Endothelial cell of umbilical vein (primary cell): Measurements from ENCODE around the gene CNDP1. TPM values are rescaled to one million over a fixed set of nuclear protein-coding genes. Genes with fewer than 3 reads are reported as not detected.

Source experiments
- BruUV-seq: library from RNA; stranded (reverse); fragments of 400-500 nt; replicated peaks from 2 replicates; lab custom pipeline; 2021; lab: Mats Ljungman, UMichigan
- CTCF ChIA-PET: fragments of 300-600, 350-600 bp; sonication (Branson Sonifier 250); formaldehyde crosslinking; loops from one replicate; lab custom pipeline; 2021; ENCODE audit warnings: antibody characterized with exemption, inconsistent platforms; lab: Charles Lee
- POLR2A ChIA-PET: fragments of 300-600, 350-600 bp; sonication (Branson Sonifier 250); formaldehyde crosslinking; loops from one replicate; lab custom pipeline; 2021; ENCODE audit warnings: antibody characterized with exemption, inconsistent platforms; lab: Charles Lee
- DNase-seq: peaks from one replicate; pipeline ENCODE4 v3.0.0-alpha.2; 2011; ENCODE audit warnings: low read depth, low spot score
- FAIRE-seq: peaks from 2 replicates; lab custom pipeline; 2011; peaks lifted over from hg19 to GRCh38; lab: Jason Lieb, UNC
- H2AFZ ChIP-seq: 2 replicates; pipeline ENCODE4 v1.6.0; 2012; ENCODE audit warnings: low read depth, low read length, control low read depth, inconsistent platforms
- H3K27ac ChIP-seq: 2 replicates; pipeline ENCODE4 v1.5.1; 2011; ENCODE audit warnings: low read depth, mild to moderate bottlenecking, control low read depth, low read length, moderate library complexity; ENCODE audit not compliant: insufficient read depth
- H3K27me3 ChIP-seq, 2 experiments: 2 replicates each; pipeline versions ENCODE4 v1.6.0 to v1.6.1; 2011; ENCODE audit warnings: low read length in 2 of 2, mixed read lengths in 1 of 2; ENCODE audit not compliant: control insufficient read depth in 2 of 2, insufficient read depth in 2 of 2
- H3K36me3 ChIP-seq, 2 experiments: 2 replicates in 1 of 2; 3 replicates in 1 of 2; pipeline ENCODE4 v1.5.1; 2011; ENCODE audit warnings: low read length in 2 of 2, mild to moderate bottlenecking in 1 of 2, moderate library complexity in 1 of 2; ENCODE audit not compliant: control insufficient read depth in 2 of 2, insufficient read depth in 2 of 2; ENCODE audit errors: extremely low read depth in 1 of 2
- H3K4me1 ChIP-seq: 3 replicates; pipeline ENCODE4 v1.5.1; 2011; ENCODE audit warnings: mild to moderate bottlenecking, low read length; ENCODE audit not compliant: control insufficient read depth, insufficient read depth; ENCODE audit errors: extremely low read depth
- H3K4me2 ChIP-seq: 2 replicates; pipeline ENCODE4 v1.6.1; 2011; ENCODE audit warnings: low read length, control low read depth, mixed read lengths; ENCODE audit not compliant: insufficient read depth
- H3K4me3 ChIP-seq, 3 experiments: fragments of 200-600 bp in 1 of 3; sonication (generic), shearing (Covaris generic) in 1 of 3; replicated peaks in 1 of 3; 2 replicates each; pipeline ENCODE4 v1.5.1; 2011 to 2016; ENCODE audit warnings: control low read depth in 3 of 3, low read length in 3 of 3, mild to moderate bottlenecking in 2 of 3, inconsistent platforms in 1 of 3, low read depth in 1 of 3, moderate library complexity in 1 of 3; ENCODE audit not compliant: insufficient read depth in 1 of 3
- H3K79me2 ChIP-seq: 2 replicates; pipeline ENCODE4 v1.6.0; 2012; ENCODE audit warnings: low read length, inconsistent platforms; ENCODE audit not compliant: control insufficient read depth, insufficient read depth
- H3K9ac ChIP-seq: replicated peaks from 2 replicates; pipeline ENCODE3; 2011; ENCODE audit warnings: low read length, control low read depth; ENCODE audit not compliant: insufficient read depth; ENCODE audit errors: extremely low read depth
- H3K9me1 ChIP-seq: replicated peaks from 3 replicates; pipeline ENCODE4 v1.6.0; 2011; ENCODE audit warnings: mild to moderate bottlenecking, low read length; ENCODE audit not compliant: control insufficient read depth, insufficient read depth; ENCODE audit errors: extremely low read depth
- H3K9me3 ChIP-seq: replicated peaks from 2 replicates; pipeline ENCODE4 v1.5.1; 2012; ENCODE audit warnings: low read length, inconsistent platforms; ENCODE audit not compliant: control insufficient read depth, insufficient read depth
- H4K20me1 ChIP-seq: replicated peaks from 2 replicates; pipeline ENCODE3; 2011; ENCODE audit warnings: mild to moderate bottlenecking, low read length; ENCODE audit not compliant: control insufficient read depth, insufficient read depth; ENCODE audit errors: extremely low read depth
- CTCF ChIP-seq, 2 donors: IDR thresholded peaks; 1 replicate in 1 of 2; 2 replicates in 1 of 2; pipeline ENCODE4 v1.5.1; 2011; ENCODE audit warnings: low read length in 2 of 2, mild to moderate bottlenecking in 2 of 2, moderate library complexity in 2 of 2, control low read depth in 1 of 2, inconsistent platforms in 1 of 2, low read depth in 1 of 2; ENCODE audit not compliant: insufficient read depth in 1 of 2; ENCODE audit errors: extremely low read depth in 1 of 2
- EZH2 ChIP-seq: IDR thresholded peaks from 2 replicates; pipeline ENCODE4 v1.6.1; 2012; ENCODE audit warnings: borderline replicate concordance, low read depth, mild to moderate bottlenecking, moderate library complexity, low read length, inconsistent platforms; ENCODE audit not compliant: severe bottlenecking
- FOS ChIP-seq: IDR thresholded peaks from 2 replicates; pipeline ENCODE4 v1.6.1; 2011; ENCODE audit warnings: mild to moderate bottlenecking, low read length, moderate library complexity, borderline replicate concordance; ENCODE audit not compliant: insufficient read depth
- GATA2 ChIP-seq: IDR thresholded peaks from 2 replicates; pipeline ENCODE4 v1.7.0; 2011; ENCODE audit warnings: low read depth, mild to moderate bottlenecking, moderate library complexity, mixed read lengths, low read length; ENCODE audit not compliant: insufficient read length, insufficient read depth
- JUN ChIP-seq: IDR thresholded peaks from 2 replicates; pipeline ENCODE4 v1.6.1; 2011; ENCODE audit warnings: borderline replicate concordance, low read depth; ENCODE audit not compliant: insufficient read length, insufficient read depth
- MAX ChIP-seq: IDR thresholded peaks from 2 replicates; pipeline ENCODE4 v1.6.1; 2011; ENCODE audit not compliant: insufficient read depth, insufficient read length
- MYC ChIP-seq: IDR thresholded peaks from one replicate; pipeline ENCODE4 v1.6.1; 2011; ENCODE audit warnings: mild to moderate bottlenecking, low read depth, low read length
- POLR2A ChIP-seq: IDR thresholded peaks from 2 replicates; pipeline ENCODE4 v1.6.1; 2012; ENCODE audit warnings: low read depth, mild to moderate bottlenecking, control low read depth, low read length
- POLR2AphosphoS5 ChIP-seq: IDR thresholded peaks from 2 replicates; pipeline ENCODE4 v1.6.1; 2012; ENCODE audit warnings: low read depth, mild to moderate bottlenecking, control low read depth, low read length, moderate library complexity; ENCODE audit not compliant: insufficient read depth
- dilution Hi-C: fragments of 300-500 bp; cut with MboI; formaldehyde crosslinking; loops from one replicate; pipeline ENCODE4 v1.15.0; 2019; ENCODE audit warnings: low sequenced_read_pairs; ENCODE audit not compliant: extremely low pct_ligation_motif_present
- intact Hi-C: fragments of 100-400 bp; cut with micrococcal nuclease; formaldehyde crosslinking; loops from one replicate; pipeline ENCODE4 v1.10.0; 2022
- polyA plus RNA-seq, 4 experiments: library from polyadenylated mRNA; depleted of rRNA in 3 of 4; stranded (reverse) in 3 of 4; unstranded in 1 of 4; fragments of >200 nt; gene quantifications; 2 replicates each; pipeline versions ENCODE4 v1.2.1 to v1.2.3, GENCODE V29; 2011 to 2012; ENCODE audit warnings: missing spikeins in 1 of 4
- total RNA-seq: library from RNA; stranded (reverse); gene quantifications from 2 replicates; pipeline ENCODE4 v1.2.3, GENCODE V29; 2021

CNDP1 gene
- total and polyA plus RNA-seq, 2 donors (not counting 3 experiments of a cell fraction or from before 2014, with no cell fraction given): not detected

GRCh38 chr18:74529811-74530583, 4.3 kb upstream of the CNDP1 start:
- TF ChIP-seq POLR2A: no peak
- no peak for TF ChIP-seq JUN
- no peak for TF ChIP-seq MYC
- no peak for TF ChIP-seq EZH2
- TF ChIP-seq MAX: no peak
- Histone ChIP-seq H3K9ac (no peak overlapping the region), H3K4me2 (no peak overlapping the region), H2AFZ (no peak overlapping the region), H3K4me3 (no peak overlapping the region), H3K9me1 (no peaks in the 10 kb centered on the region), H3K27me3 (peaks cover 0 to 9% of the 10 kb centered on the region in 2 experiments), H4K20me1 (no peaks in the 10 kb centered on the region), H3K79me2 (no peaks in the 10 kb centered on the region), H3K9me3 (no peaks in the 10 kb centered on the region), H3K27ac (no peak overlapping the region), H3K36me3 (no peaks in the 10 kb centered on the region), H3K4me1 (no peaks in the 10 kb centered on the region)
- CTCF ChIA-PET: interaction anchor here (1.4 kb wide), 1 partner anchor 22 kb away, joined by 4 read pairs; no protein-coding TSS in a partner anchor
- no TSS peak for BruUV-seq
- FAIRE-seq (no peak), DNase-seq (no peak)
- dilution Hi-C loops (no loop called here), intact Hi-C loops (no loop called here)
- POLR2A ChIA-PET: no interaction called here

GRCh38 chr18:74530584-74530862, 3.8 kb upstream of the CNDP1 start:
- Histone ChIP-seq H3K9me1 (no peaks in the 10 kb centered on the region), H3K9me3 (no peaks in the 10 kb centered on the region), H3K9ac (no peak overlapping the region), H3K4me2 (no peak overlapping the region), H4K20me1 (no peaks in the 10 kb centered on the region), H3K36me3 (no peaks in the 10 kb centered on the region), H3K27ac (no peak overlapping the region), H3K79me2 (no peaks in the 10 kb centered on the region), H3K4me1 (no peaks in the 10 kb centered on the region), H2AFZ (no peak overlapping the region), H3K27me3 (peaks cover 0 to 9% of the 10 kb centered on the region in 2 experiments), H3K4me3 (no peak overlapping the region)
- POLR2A ChIA-PET: no interaction called here
- DNase-seq: no peak
- BruUV-seq: no TSS peak
- dilution Hi-C loops (no loop called here), intact Hi-C loops (no loop called here)
- CTCF ChIA-PET: interaction anchor here (1.4 kb wide), 1 partner anchor 21 kb away, joined by 4 read pairs; no protein-coding TSS in a partner anchor
- FAIRE-seq: no peak
- TF ChIP-seq POLR2AphosphoS5 (no peak), FOS (no peak), JUN (no peak), MYC (no peak), GATA2 (no peak), EZH2 (no peak), CTCF (IDR thresholded peaks at IDR 0.05; ENCODE audit: extremely low read depth in 1 of 2, insufficient read depth in 1 of 2, low read depth in 1 of 2, low read length in 2 of 2) (no peak), MAX (no peak), POLR2A (no peak)
